Measurements from ENCODE around the gene DNHD1. TPM values are rescaled to one million over a fixed set of nuclear protein-coding genes. Genes with fewer than 3 reads are reported as not detected.

DNHD1 gene
- polyA plus RNA-seq, 3 donors = 0.24 to 21.0 (median 0.59) TPM

DNA sequence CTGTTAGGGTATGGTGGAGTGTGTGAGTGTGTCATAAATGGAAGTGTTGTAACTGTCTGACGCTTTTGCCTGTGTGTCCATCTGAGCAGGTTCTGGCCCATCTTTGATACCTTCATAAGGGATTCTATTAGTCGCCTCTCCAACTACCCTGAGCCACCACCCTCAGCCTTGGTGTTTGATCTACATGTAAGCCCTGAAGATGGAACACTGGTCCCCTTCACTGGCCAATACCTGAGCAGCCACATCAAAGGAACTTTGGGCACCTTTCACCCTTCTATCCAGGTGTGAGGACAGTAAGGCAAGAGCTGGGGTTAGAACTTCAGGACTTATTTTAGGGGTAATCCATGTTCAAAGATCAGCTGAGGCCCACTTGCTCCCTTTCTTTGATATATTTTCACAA lies 51.0 kb downstream of the DNHD1 start:
- Mint-ChIP-seq H3K27ac (peak overlapping the region in 1 of 7 donors; percentile 59), H3K9me3 (no peaks in the 10 kb centered on the region), H3K4me1 (no peaks in the 10 kb centered on the region), H3K36me3 (peaks cover 18 to 26% of the 10 kb centered on the region in 2 donors), H3K27me3 (ENCODE audit: low read depth in 3 of 3) (peaks cover 0 to 3% (median 1%) of the 10 kb centered on the region in 3 donors), H3K4me3 (no peak overlapping the region)
- Histone ChIP-seq H3K27ac (ENCODE audit: low read depth in 1 of 2, low read length in 2 of 2) (no peak overlapping the region), H3K4me2 (replicated peaks; ENCODE audit: extremely low read depth, low read length, poor library complexity, severe bottlenecking) (no peak overlapping the region), H3K9ac (ENCODE audit: insufficient read depth, low read length, poor library complexity, severe bottlenecking) (no peak overlapping the region), H3K27me3 (ENCODE audit: control insufficient read depth in 2 of 2, insufficient read depth in 2 of 2, low read length in 2 of 2) (no peaks in the 10 kb centered on the region), H3K9me3 (replicated peaks in 1 of 2; ENCODE audit: control insufficient read depth in 1 of 2, insufficient read depth in 1 of 2, low read length in 2 of 2) (no peaks in the 10 kb centered on the region), H3K4me3 (replicated peaks in 1 of 3; ENCODE audit: low read depth in 2 of 3, low read length in 3 of 3) (no peak overlapping the region), H3K79me2 (ENCODE audit: insufficient read depth, low read length) (no peaks in the 10 kb centered on the region), H3K36me3 (replicated peaks in 1 of 2; ENCODE audit: control insufficient read depth in 1 of 2, insufficient read depth in 2 of 2, low read length in 2 of 2) (peaks cover 0 to 25% of the 10 kb centered on the region in 2 donors), H3K4me1 (ENCODE audit: control insufficient read depth in 1 of 2, insufficient read depth in 2 of 2, low read length in 2 of 2) (no peaks in the 10 kb centered on the region), H4K20me1 (ENCODE audit: insufficient read depth, low read length) (no peaks in the 10 kb centered on the region), H2AFZ (ENCODE audit: insufficient read depth, low read depth, low read length, poor library complexity, severe bottlenecking) (no peak overlapping the region)
- no peak for DNase-seq
- WGBS (ENCODE audit: insufficient coverage) = 75% methylated on average over 1 of the region's 2 CpGs
- intact Hi-C loops (cut with micrococcal nuclease) = no loop called here
- TF ChIP-seq, protein P1, sequence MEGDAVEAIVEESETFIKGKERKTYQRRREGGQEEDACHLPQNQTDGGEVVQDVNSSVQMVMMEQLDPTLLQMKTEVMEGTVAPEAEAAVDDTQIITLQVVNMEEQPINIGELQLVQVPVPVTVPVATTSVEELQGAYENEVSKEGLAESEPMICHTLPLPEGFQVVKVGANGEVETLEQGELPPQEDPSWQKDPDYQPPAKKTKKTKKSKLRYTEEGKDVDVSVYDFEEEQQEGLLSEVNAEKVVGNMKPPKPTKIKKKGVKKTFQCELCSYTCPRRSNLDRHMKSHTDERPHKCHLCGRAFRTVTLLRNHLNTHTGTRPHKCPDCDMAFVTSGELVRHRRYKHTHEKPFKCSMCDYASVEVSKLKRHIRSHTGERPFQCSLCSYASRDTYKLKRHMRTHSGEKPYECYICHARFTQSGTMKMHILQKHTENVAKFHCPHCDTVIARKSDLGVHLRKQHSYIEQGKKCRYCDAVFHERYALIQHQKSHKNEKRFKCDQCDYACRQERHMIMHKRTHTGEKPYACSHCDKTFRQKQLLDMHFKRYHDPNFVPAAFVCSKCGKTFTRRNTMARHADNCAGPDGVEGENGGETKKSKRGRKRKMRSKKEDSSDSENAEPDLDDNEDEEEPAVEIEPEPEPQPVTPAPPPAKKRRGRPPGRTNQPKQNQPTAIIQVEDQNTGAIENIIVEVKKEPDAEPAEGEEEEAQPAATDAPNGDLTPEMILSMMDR (IDR thresholded peaks at IDR 0.05) = no peak

DNA sequence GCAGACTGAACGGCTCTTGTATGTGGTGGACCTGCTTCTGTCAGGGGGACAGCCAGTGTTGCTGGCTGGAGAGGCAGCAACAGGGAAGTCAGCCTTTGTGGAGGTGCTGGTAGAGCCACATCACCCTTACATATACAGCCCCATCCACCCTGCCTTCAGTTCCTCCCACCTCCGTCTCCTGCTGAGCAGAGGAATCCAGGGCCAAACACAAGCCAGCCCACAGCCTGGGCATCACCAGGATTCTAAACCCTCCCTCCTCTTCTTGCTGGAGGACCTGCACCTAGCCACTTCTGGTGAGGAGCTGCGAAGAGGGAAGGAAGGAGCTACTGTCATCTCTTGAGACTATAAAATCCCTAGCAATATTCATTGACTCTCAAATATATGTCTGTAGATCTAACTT lies 51.6 kb downstream of the DNHD1 start:
- no peak overlapping the region for H3K27ac Mint-ChIP-seq
- 86% methylated on average over 1 of the region's 3 CpGs for WGBS (ENCODE audit: insufficient coverage)
- Histone ChIP-seq H3K9ac (ENCODE audit: insufficient read depth, low read length, poor library complexity, severe bottlenecking) (no peak overlapping the region), H3K4me2 (replicated peaks; ENCODE audit: extremely low read depth, low read length, poor library complexity, severe bottlenecking) (no peak overlapping the region), H3K36me3 (replicated peaks in 1 of 2; ENCODE audit: control insufficient read depth in 1 of 2, insufficient read depth in 2 of 2, low read length in 2 of 2) (peaks cover 0 to 25% of the 10 kb centered on the region in 2 donors), H3K79me2 (ENCODE audit: insufficient read depth, low read length) (no peaks in the 10 kb centered on the region), H3K27ac (ENCODE audit: low read depth in 1 of 2, low read length in 2 of 2) (no peak overlapping the region), H3K9me3 (replicated peaks in 1 of 2; ENCODE audit: control insufficient read depth in 1 of 2, insufficient read depth in 1 of 2, low read length in 2 of 2) (no peaks in the 10 kb centered on the region), H2AFZ (ENCODE audit: insufficient read depth, low read depth, low read length, poor library complexity, severe bottlenecking) (no peak overlapping the region), H3K4me1 (ENCODE audit: control insufficient read depth in 1 of 2, insufficient read depth in 2 of 2, low read length in 2 of 2) (no peaks in the 10 kb centered on the region), H3K27me3 (ENCODE audit: control insufficient read depth in 2 of 2, insufficient read depth in 2 of 2, low read length in 2 of 2) (no peaks in the 10 kb centered on the region), H3K4me3 (replicated peaks in 1 of 3; ENCODE audit: low read depth in 2 of 3, low read length in 3 of 3) (no peak overlapping the region), H4K20me1 (ENCODE audit: insufficient read depth, low read length) (no peaks in the 10 kb centered on the region)
- H3K4me3 Mint-ChIP-seq = no peak overlapping the region
- no peak for DNase-seq
- H3K4me1 Mint-ChIP-seq = no peaks in the 10 kb centered on the region
- H3K9me3 Mint-ChIP-seq = no peaks in the 10 kb centered on the region
- TF ChIP-seq, protein P1 (IDR thresholded peaks at IDR 0.05) = no peak
- intact Hi-C loops (cut with micrococcal nuclease) = no loop called here
- H3K36me3 Mint-ChIP-seq = peaks cover 17 to 26% of the 10 kb centered on the region in 2 donors
- peaks cover 0 to 3% (median 1%) of the 10 kb centered on the region in 3 donors for H3K27me3 Mint-ChIP-seq (ENCODE audit: low read depth in 3 of 3)
